ENCODE measurements around the gene PRPH2. TPM values are rescaled to one million over a fixed set of nuclear protein-coding genes. Genes with fewer than 3 reads are reported as not detected.
"Not testable (repeated sequence)": the region's sequence is repeated elsewhere in the genome, so short reads cannot be mapped to it uniquely, and the experiment has no call there.

Gene PRPH2
- total RNA-seq, 1 donor from 2014 or later = 0.70 TPM

GRCh38 chr6:42745083-42745639, 22.8 kb upstream of the PRPH2 start:
- intact Hi-C loops (cut with DNase I) = loop anchor here (5.0 kb wide), 1 partner anchor 147 kb away; a partner anchor contains a TSS
- no peak for DNase-seq (ENCODE audit: low spot score)

DNA sequence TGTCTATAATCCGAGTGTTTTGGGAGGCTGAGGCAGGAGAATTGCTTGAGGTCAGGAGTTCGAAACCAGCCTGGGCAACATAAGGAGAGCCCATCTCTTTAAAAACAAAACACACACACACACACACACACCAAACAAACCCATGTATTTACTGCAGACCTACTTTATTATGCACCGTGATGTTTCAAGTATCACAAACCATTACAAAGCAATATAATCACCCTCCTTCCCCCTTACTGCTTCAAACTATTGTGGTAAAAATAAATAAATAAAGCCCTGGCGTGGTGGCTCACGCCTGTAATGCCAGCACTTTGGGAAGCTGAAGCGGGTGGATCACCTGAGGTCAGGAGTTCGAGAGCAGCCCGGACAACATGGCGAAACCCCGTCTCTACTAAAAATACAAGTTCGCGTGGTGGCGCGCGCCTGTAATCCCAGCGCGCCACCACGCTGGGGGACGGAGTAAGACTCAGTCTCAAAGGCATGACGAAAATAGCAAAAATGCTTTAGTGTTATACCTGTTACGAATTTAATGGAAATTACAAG, 22.0 kb upstream of the PRPH2 start:
- intact Hi-C loops (cut with DNase I) = no loop called here
- no peak for DNase-seq (ENCODE audit: low spot score)

DNA sequence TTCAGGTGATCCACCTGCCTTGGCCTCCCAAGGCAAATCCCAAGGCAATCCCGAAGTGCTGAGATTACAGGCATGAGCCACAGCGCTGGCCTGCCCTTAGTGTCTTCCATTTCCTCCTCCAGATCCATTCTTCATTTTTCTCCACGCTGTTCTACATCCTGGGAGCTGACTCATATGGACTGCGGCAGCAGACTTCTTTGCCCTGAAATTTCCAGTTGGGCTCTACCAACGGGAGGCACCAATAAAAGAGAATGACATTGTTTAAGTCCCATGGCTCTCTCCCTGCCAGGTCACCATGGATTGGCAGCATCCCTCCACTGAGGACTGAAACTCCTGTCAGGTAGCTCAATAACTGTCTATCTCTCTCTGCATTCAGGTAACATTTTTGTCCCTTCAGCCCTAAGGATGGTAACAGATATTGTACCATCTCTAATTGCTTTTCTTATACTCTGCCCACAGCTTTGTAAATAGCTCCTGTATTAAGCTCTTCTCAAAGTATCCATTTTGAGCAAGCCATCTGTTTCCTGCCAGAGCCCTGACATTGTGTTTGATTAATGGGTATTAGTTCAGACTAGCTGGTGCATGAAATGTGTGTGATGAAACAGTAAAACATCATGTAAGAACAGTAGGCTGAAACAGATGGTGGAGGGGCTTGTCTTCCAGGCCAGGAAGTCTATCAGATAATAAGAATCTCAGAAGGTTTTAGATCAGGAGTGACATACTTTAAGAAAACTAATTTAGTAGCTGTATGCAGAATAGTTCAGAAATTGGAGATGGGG, 19.9 kb upstream of the PRPH2 start:
- intact Hi-C loops (cut with DNase I) = no loop called here
- DNase-seq (ENCODE audit: low spot score) = no peak

- intact Hi-C loops (cut with DNase I) = no loop called here
- DNase-seq (ENCODE audit: low spot score) = no peak
These were observed 18.3 kb upstream of the PRPH2 start for GRCh38 chr6:42740725-42741124.

- intact Hi-C loops (cut with DNase I) = no loop called here
- DNase-seq (ENCODE audit: low spot score) = no peak
These were observed 13.6 kb upstream of the PRPH2 start for GRCh38 chr6:42735976-42736375.

- intact Hi-C loops (cut with DNase I); DNase-seq (ENCODE audit: low spot score): not testable (repeated sequence)
These were observed 11.6 kb upstream of the PRPH2 start for GRCh38 chr6:42733867-42734481.

DNA sequence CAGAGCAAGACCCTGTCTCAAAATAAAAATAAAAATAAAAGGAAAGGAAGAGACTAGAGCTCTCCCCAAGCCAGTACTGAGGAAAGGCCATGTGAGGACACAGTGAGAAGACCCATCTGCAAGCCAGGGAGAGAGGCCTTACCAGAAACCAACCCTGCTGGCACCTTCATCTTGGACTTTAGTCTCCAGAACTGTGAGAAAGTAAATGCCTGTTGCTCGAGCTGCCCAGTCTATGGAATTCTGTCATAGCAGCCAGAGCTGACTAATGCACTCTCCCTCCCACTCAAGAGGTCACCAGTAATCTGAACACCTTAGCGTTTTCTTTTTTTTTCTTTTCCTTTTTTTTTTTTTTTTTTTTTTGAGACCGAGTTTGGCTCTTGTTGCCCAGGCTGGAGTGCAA, 7.3 kb upstream of the PRPH2 start:
- no peak for DNase-seq (ENCODE audit: low spot score)
- intact Hi-C loops (cut with DNase I) = loop anchor here (5.0 kb wide), 1 partner anchor 67 kb away; no protein-coding TSS in a partner anchor

DNA sequence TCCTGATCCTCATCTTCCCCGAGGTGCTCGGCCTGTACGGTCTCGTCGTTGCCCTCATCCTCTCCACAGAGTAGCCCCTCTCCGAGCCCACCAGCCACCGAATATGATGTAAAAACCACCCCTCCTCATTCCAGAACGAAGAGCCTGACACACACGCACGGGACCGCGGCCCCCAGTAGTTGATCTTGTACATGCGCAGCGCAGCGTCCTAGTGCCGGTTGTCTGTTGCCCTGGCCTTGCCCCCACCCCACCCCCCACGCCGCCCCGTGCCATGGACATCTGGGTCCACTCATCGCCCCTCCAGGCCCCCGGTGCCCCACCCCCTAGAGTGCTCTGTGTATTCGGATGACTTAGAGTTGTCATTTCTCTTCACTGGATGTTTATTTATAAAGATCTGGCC, 5.2 kb upstream of the PRPH2 start:
- DNase-seq (ENCODE audit: low spot score) = no peak
- intact Hi-C loops (cut with DNase I) = loop anchor here (2.0 to 5.0 kb wide), 2 partner anchors 65 to 151 kb away; partner anchors contain the start of gene RPL7L1

DNA sequence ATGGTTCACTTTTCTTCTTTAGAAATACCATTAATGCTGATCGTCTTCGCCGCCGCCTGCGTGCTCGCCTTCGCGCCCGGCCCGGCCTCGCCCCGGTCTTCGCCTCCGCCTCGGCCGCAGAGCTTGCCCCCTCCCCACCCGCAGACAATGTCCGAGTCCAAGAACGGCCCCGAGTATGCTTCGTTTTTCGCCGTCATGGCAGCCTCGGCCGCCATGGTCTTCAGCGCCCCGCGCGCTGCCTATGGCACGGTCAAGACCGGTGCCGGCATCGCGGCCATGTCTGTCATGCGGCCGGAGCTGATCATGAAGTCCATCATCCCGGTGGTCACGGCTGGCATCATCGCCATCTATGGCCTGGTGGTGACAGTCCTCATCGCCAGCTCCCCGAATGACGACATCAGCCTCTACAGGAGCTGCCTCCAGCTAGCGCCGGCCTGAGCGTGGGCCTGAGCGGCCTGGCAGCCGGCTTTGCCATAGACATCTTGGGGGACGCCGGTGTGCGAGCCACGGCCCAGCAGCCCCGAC, 4.8 kb upstream of the PRPH2 start:
- intact Hi-C loops (cut with DNase I) = loop anchor here (2.0 to 5.0 kb wide), 2 partner anchors 65 to 152 kb away; partner anchors contain the start of gene RPL7L1
- DNase-seq (ENCODE audit: low spot score) = no peak

GRCh38 chr6:42726485-42727086, 4.2 kb upstream of the PRPH2 start:
- intact Hi-C loops (cut with DNase I) = loop anchor here (2.0 to 5.0 kb wide), 2 partner anchors 64 to 152 kb away; partner anchors contain the start of gene RPL7L1
- DNase-seq (ENCODE audit: low spot score) = peak; percentile 85

GRCh38 chr6:42726026-42726425, 3.6 kb upstream of the PRPH2 start:
- intact Hi-C loops (cut with DNase I) = loop anchor here (2.0 to 5.0 kb wide), 2 partner anchors 64 to 153 kb away; partner anchors contain the start of gene RPL7L1
- no peak for DNase-seq (ENCODE audit: low spot score)

GRCh38 chr6:42724825-42725224, 2.4 kb upstream of the PRPH2 start:
- no peak for DNase-seq (ENCODE audit: low spot score)
- intact Hi-C loops (cut with DNase I) = loop anchor here (5.0 kb wide), 1 partner anchor 63 kb away; no protein-coding TSS in a partner anchor

- no peak for DNase-seq (ENCODE audit: low spot score)
- intact Hi-C loops (cut with DNase I) = no loop called here
These were observed 1.7 kb downstream of the PRPH2 start for GRCh38 chr6:42720739-42721138.

GRCh38 chr6:42715871-42716270, 6.5 kb downstream of the PRPH2 start:
- intact Hi-C loops (cut with DNase I) = no loop called here
- no peak for DNase-seq (ENCODE audit: low spot score)

DNA sequence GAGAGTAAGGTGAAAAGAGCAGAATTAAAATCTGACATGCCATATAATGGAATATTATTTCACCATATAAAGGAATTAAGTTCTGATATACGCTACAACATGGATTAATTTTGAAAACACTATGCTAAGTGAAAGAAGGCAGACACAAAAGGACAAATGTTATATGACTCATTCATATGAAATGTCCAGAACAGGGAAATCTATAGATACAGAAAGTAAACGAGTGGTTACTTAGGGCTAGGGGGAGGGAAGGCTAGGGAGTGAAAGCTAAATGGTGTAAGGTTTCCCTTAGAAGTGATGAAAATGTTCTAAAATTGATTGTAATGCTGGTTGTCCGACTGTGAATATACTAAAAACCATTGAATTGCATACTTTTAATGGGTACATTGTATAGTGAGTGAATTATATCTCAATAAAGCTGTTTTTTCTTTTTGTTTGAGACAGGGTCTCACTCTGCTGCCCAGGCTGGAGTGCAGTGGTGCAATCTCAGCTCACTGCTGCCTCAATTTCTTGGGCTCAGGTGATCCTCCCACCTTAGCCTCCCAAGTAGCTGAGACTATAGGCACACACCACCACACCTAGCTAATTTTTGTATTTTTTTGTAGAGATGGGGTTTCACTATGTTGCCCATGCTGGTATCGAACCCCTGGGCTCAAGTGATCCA, 8.2 kb downstream of the PRPH2 start:
- intact Hi-C loops (cut with DNase I) = no loop called here
- no peak for DNase-seq (ENCODE audit: low spot score)

DNA sequence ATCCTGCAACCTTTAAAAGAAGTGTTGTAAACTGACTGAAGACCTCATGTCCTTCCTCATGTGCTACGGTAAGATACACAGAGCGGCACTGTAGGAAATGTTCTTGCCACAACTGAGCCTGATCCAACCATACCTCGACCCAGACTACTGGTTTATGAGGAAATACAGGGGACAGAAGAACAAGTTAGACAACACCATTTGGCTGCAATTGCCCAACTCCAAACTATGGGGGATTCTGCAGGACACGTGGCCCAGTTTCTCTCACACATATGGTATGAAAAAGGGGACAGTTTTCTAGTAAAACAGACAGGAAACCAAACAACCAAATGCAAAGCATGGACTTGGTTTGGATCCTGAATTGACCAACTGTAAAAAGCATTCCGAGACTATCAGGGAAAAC, 10.5 kb downstream of the PRPH2 start:
- intact Hi-C loops (cut with DNase I) = no loop called here
- DNase-seq (ENCODE audit: low spot score) = no peak

- DNase-seq (ENCODE audit: low spot score) = no peak
- intact Hi-C loops (cut with DNase I) = no loop called here
These were observed 12.1 kb downstream of the PRPH2 start for GRCh38 chr6:42710316-42710715.

GRCh38 chr6:42709871-42710270, 12.5 kb downstream of the PRPH2 start:
- intact Hi-C loops (cut with DNase I) = no loop called here
- DNase-seq (ENCODE audit: low spot score) = no peak

- DNase-seq (ENCODE audit: low spot score) = no peak
- intact Hi-C loops (cut with DNase I) = no loop called here
These were observed 14.3 kb downstream of the PRPH2 start for GRCh38 chr6:42708096-42708495.

Data from cardiac septum (tissue), 1 donor.